ENCODE measurements around the gene TGFBI.
"Not testable (repeated sequence)": the region's sequence is repeated elsewhere in the genome, so short reads cannot be mapped to it uniquely, and the experiment has no call there.

The TGFBI gene

DNA sequence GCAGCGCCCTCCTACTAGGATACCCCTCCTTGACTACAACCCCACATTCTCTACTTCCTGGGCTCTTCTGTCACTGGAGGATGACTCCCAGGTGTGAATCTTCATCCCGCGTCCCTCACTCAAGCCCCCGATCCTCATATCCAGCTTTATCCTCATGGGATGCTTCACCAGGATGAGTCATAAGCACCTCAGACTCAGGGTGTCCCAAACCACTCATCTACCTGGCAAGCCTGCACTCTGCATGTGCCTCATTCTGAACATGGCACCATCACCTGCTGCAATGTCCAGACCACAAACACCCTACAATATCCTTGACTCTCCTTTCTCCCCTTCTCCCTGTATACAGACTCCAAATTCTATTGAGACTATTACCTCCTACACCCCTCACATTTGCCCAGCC, 1.5 kb upstream of the TGFBI start:
- DNase-seq = no peak

DNA sequence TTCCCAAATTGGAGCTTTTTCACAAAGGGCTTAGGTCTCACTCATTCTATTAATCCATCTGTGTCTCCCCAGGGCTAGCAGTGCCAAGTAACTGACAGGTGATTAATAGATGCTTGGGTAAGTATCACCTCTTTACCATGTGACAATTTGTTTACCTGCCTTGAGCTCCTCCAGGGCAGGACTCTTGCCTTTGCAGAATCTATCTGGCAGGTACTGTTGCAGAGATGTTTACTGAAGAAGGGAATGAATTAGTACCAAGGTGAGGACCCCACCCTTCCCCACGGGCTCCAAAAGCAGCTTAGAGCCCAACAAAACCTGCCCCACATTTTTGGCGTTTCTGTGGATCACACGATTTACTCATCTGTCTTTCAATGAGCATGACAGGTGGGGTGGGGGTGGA, 698 bp upstream of the TGFBI start:
- DNase-seq = no peak

DNA sequence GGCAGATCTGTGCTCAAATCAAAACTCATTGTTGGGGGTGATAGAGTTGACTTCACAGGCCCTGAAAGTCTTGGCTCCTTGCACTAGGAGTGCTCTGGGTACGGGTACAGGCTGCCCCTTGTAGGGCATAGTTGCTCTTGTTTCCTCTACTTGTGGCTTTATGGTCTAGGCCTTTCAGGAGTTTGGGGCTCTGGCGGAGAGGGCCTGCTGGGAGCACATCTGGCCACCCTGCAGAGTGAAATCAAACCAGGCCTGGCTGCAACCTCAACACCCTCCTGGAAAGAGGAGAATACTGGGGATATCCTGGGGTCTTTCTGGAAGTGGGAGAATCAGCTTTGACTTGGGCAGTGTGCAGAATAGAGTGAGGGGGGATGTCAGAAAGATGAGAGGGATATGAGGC, 1.5 kb downstream of the TGFBI start:
- no peak for DNase-seq

DNA sequence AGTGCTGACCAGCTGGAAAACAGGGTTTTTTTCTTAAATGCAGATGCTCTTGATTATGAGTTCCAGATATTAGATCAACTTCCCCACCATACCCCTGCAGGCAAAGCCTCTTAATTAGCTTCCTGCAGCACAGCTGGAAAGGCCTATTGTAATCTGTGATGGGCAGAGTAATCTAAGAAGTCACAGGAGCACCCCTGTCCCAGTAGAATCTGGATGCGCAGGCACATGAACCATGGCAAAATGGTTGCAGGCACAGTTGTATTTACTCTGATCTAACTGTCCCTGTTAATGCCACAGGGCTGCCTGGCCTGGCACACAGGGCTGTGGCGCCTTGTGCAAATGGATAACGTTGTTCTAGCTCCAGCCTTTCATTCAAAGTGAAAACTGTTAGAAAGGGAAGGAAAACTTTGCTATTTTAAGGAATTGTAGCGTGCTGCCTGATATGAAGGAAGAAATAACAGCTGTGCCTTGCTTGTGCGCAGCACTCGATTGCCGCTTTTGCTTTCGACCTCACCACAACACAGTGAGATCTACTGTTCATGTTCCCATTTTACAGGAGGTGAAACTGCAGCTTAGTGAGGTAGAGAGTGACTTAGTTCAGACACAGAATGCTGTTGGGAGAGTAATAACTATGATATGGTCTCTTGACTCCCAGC, 2.3 kb downstream of the TGFBI start:
- DNase-seq = peak; percentile 21

DNA sequence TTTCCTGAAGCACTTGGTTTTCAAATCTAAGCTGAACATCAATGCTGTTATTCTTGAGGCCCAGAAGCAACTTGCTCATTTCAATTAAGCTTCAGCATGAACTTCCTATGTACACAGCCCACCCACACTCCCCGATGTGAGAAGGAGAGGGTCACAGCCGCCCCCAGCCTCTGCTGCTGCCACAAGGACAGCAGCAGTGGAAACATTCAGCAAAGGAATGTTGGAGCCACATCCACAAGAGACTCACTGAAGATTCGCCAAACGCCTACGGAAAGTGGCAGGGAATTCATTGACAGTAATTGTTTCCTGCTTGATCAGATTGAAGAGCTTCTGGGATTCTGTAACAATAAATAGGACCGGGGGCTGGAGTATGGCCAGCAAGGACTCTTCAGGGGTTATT, 2.9 kb downstream of the TGFBI start:
- DNase-seq = no peak

DNA sequence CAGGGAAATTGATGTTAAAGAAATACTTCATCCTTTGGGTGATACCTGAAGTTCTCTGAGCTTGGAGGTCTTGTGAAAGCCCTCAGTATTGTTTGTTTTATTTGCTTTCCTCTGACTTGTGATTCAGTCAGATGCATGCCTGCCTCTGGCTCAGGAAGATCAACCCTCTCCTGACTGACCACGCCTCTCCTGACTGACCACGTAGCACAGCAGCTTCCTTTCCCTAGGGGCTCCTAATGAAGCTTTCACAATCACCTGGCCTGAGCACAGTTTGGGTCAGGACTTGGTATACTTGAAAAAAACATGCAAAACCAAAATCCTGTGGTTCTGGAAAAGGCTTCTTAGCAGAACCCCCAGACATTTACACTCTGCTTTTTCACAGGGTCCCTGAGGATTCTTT, 3.8 kb downstream of the TGFBI start:
- DNase-seq = no peak

DNA sequence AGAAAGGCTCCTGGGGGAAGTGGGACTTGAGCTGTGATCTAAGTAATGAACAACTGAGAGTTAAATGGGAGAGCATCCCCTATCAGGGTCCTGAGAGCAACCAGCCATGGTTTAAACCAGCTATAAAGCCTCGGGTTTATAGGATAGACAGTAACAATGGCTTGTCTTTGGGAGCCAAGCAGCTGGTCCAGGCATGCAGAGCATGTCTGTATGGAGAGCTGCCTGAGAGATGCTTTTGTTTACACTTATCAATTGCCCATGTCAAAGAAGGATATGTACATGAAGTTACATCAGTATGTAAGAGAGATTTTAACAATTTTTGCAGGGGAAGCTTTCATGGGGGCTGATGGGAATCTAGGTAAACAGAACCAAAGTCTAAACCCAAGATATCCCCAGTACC, 4.4 kb downstream of the TGFBI start:
- DNase-seq = no peak

DNA sequence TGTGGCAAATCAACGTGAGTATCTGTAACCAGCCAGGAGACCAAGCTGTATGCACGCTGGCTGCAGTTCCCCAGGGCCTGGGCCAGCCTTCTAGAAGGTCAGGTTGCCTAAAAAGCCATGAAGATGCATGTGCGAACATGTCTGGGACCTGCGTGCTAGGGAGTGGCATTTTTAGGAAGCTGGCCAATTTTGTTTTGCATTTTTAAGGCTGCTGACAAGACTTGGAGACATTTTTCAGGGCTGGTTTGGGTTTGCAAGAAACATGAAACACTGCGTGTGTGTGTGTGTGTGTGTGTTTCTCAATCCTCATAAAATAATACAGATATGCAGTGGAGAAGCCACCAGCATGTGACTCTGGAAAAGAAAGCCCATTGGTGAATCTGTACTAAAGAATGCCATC, 5.1 kb downstream of the TGFBI start:
- DNase-seq = no peak

DNA sequence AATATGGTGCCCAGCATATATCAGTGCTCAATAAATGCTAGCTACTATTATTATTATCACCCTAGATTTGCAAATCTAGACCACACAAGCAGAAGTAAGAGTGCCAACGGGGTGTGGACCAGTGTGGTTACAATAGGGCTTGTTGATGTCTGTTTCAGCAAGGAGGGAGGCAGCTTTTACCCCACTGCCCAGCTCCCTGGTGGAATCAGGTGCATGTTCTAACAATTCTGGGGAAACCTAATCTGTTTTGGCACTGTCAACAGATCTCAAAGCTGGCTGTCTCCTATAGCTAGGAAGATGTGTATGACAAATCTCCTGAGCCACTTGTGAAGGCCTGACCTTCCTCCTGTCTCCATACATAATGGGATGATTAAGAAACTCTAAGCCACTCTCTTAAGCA, 5.7 kb downstream of the TGFBI start:
- DNase-seq = no peak

DNA sequence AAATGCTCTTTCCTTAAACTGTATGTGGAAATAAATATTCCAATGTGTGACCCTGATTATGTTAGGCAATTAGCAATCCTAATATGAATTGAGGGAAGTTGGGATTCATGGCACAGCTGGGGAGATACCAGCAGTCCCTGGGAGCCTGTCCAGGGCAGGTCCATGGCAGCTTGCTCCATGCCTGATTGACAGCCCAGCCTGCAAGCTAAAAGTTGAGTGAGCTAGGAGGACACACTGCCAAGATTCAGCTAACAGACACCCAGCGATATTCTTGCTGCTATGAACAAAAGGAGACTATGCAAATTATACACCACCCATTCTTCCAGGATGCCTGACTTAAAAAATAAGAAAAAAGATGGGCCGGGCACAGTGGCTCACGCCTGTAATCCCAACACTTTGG, 6.2 kb downstream of the TGFBI start:
- no peak for DNase-seq

DNA sequence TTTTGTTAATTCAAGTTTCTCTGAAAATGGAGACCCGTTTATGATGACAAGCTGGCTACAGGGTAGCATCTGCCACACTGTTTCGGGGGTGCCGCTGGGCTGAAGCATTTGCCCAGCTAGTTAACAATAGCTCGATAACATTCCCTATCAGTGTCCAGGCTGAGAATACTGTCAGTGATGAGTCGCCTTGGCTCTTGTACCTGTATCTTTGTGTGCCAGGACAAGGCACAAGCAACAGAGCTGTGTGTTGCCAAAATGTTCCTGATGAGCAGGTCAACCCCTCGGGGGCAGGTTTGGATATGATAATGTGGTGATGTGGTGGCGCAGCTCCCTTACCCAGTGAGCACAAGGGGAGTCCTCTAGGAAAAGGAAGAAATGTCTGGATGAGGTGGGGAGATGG, 7.0 kb downstream of the TGFBI start:
- DNase-seq = no peak

DNA sequence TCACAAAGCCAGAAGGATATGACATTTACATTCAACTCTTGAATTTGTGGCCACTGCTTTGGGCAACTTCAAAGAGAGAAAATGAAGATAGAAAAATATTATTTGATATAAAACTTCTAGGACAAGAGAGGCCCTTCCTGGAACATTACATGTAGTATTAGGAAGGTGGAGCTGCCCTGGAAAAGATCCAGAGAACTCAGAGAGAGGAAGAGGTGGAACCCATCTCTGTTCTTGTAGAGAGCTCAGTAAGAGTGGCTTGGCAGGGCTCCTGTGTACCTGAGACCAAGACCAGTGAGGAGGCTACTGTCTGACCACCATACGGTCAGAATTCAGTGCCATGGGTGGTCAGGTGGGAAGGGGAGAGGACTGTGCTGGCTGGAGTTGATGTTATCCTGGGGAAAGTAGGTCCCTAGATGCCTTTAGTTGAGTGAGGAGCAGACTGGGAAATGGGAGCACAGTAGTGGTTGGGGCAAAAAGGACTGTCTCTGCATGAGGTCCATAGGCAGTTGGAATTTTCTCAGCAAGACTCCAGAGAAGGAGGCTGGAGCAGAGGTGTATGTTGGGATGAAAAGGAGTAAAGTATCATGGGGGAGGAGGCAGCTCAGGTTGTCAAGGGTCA, 7.6 kb downstream of the TGFBI start:
- no peak for DNase-seq

DNA sequence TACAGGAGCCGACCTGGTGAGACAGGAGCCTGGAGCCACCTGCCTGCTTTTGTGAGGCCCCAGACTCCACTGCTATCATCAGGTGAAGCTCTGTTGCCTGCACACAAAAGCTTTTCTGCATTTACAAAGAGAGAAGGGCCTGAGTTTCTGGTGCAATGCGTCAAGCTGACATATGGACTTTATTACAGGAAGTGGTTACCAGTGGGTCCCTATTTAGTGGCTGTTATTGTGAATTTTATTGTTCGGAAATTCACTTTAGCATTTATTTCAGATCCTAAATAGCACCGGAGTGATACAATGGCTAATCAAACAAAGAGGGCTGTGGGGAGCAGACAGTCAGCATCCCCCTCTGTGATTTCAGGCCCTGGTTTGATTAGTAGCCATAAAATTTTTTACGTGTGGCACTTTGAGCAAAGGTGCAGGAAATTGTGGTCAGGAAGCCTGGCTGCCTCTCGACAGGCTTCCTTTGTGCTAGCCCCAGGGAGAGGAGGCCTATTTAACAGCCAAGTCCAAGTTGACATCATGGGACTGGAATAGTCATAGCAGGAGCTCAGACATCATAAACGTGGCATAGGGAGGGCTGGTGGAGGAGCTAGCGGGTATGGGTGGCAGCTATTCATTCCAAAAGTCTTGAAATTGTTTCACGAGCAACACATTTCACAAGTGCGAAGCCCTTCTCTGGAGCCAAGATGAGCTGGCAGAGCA, 8.4 kb downstream of the TGFBI start:
- DNase-seq = peak; percentile 66

DNA sequence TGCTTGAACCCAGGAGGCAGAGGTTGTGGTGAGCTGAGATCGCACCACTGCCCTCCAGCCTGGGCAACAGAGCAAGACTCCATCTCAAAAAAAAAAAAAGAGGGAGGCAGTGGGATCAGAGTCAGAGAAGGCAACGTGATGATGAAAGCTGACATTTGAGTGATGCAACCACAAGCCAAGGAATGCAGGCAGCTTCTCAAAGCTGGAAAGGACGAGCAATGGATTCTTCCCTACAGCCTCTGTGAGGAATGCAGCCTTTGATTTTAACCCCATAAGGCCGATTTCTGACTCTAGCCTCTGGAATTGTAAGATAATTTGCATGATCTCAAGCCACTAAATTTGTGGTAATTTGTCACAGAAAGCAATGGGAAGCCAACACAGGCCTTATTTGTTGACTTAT, 9.8 kb downstream of the TGFBI start:
- no peak for DNase-seq

DNA sequence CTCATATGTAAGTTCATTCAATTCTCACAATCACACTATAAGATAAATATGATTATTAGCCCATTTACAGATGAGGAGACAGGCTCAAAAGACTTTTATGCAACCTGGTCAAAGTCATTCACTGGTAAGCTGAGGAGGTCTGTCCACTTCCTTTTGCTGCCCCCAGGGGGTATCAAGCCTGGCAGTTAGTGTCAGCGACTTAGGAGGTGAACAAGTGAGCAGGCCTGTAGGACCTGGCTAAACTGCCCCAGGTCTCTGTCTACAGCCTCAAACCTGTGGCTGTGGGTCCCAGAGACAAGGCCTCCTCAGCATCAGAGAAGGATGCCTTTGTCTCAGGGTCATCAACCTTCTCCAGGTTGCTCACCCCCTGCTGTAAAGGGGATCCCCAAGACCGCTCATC, 10.4 kb downstream of the TGFBI start:
- no peak for DNase-seq

DNA sequence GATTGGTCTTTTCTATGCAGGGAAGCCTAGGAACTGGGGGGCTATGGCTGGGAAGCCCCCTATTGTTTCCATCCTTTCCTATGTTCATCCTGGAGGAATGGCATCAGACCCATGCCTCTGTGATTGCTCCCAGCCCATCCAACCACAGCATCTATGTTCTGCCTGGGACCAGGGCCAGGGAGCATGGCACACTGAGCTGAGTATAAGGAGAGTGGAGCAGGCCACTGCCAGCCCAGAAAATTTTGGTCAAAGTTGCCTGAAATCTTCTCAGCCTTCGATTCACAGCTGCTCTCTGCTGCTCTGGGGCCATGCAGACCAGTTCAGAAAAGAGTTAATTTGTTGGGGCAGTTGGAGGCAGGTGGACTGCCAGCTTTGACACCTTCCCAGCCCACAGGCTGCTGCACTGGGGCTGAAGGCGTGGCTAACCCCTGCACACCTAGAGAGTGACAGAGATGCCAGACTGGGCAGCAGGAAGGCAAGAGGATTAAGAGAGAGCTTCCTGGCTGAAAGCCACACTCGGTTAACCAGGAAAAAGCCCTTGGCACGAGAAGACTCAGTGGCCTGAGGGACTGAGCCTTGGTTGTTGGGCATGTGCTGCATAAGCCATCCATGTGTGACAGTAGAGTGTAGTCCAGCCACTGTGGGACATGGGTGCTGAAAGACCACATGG, 12.1 kb downstream of the TGFBI start:
- DNase-seq = peak; percentile 46

DNA sequence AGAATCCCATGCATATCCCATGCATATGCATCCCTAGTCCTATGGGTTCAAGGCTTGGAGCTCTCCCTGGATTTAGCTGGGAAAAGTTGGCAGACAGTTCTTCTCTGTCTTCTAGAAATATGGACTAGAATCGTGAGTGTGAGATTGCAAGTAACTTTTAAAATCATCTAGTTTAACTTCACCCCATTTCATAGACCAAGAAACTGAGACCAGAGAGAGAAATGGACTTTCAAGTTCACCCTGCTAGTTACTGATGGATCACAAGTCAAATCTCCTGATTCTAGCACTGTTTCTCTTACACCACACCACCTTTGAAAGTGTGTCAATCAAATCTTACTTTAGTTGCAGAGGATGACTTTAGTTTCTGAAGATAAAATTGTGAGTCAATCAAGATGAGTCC, 13.4 kb downstream of the TGFBI start:
- DNase-seq = no peak

DNA sequence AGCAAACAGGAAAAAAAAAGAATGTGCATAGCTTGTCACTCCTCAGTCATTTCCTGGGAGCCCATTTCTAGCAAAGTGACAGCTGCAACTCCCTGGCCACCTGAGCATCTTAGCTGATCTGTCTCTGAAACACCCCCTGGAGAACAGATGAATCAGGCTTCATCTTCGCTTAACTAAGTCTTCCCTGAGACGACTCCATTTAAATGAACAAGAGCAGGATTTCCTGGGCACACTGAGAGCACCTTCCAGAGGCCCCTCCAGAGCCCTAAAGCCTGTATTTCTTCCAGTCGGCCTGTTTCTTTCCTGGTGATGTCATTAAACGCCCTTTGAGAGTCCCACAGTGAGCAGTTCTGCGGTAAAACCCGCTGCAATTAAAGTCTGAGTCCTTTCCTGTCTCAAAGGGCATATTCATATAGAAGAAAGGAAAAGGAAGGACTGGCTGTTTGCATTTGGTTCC, 13.9 kb downstream of the TGFBI start:
- no peak for DNase-seq

DNA sequence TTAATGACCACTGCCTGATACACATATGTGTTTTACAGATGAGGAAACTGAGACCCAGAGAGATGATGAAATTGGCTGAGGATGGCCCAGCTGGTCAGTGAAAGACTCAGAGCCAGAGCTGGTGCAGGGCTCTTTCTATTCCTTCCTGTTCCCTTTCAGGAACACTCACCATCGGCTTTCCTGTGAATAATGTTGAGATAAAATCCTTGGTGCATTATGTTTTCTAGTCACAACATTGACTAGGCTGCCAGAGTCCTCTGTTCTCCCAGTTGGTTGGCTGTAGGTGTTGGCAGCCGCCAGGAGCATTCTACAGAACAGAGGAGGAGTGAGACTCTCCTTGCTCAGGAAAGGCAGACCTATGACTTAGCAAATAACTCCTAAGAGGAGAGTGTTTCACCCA, 14.8 kb downstream of the TGFBI start:
- DNase-seq = no peak

DNA sequence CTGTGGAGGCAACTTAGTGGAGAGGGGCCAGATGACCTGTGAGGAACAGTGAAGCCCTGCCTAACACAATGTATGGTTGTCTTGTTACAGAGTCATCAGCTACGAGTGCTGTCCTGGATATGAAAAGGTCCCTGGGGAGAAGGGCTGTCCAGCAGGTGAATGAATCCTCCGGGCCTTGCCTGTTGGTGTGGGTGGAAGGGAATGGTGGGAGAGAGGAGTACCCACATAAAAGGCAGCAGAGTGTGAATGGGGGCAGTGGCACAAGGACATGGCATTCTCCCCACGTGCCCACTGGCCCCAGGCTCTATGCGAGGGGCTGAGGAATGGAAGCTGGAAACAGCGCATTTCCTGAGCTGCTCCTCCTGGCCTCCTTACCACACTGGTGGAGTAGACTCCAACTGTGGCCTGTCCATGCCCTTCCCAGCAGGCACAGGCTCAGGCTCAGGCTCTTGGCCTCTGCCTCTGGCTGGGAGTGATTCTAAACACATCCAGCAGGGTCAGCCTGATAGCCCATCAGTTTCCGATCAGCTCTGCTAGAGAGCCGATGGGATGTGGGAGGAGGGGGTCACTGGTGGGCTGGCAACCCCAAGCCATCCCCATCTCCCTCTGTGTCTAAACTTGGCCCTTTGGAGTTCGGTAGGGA, 15.3 kb downstream of the TGFBI start:
- DNase-seq = no peak

DNA sequence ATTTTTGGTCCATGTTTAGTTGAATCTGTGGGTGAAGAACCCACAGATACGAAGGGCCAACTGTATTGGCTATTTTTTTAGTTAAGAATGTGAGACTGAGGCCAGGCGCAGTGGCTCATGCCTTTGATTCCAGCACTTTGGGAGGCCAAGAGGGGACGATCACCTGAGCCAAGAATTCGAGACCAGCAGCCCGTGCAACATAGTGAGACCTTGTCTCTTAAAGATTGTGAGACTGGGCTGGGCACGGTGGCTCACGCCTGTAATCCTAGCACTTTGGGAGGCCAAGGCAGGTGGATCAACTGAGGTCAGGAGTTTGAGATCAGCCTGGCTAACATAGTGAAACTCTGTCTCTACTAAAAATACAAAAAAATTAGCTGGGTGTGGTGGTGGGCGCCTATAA, 16.2 kb downstream of the TGFBI start:
- not testable (repeated sequence) for DNase-seq

DNA sequence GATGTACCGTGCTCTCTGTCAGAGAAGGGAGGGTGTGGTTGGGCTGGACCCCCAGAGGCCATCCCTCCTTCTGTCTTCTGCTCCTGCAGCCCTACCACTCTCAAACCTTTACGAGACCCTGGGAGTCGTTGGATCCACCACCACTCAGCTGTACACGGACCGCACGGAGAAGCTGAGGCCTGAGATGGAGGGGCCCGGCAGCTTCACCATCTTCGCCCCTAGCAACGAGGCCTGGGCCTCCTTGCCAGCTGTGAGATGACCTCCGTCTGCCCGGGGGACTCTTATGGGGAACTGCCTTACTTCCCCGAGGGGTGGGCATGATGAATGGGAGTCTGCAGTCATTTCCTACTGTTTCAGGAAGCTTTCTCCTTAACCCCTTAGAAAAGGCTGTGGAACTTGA, 17.5 kb downstream of the TGFBI start:
- DNase-seq = no peak

DNA sequence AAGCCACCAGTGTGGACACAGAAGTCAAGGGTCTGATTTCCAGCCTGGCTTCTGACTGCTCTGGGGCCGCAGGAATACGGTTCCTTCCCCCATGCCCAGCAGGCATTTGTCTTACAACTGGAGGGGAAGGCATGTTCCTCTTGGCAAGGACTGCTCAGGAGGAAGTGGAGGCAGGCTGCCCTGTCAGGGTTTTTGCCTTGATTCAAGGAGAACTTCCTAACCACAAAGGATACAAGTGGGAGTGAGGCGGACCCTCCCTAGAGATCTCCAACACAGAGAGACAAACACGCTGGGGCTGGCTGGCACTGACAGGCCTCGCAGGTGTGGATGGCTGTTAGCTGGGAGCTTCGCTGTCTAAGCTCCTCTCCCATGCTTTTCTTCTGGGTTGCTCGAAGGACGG, 19.1 kb downstream of the TGFBI start:
- no peak for DNase-seq

All from RPMI8226 (cell line).